ENCODE results near the gene PTPRN2. TPM values are rescaled to one million over a fixed set of nuclear protein-coding genes. Genes with fewer than 3 reads are reported as not detected.

PTPRN2 gene
- total and polyA plus RNA-seq, 2 donors (not counting 3 experiments of a cell fraction or from before 2014, with no cell fraction given) = 0.62 to 0.88 TPM

GRCh38 chr7:158383665-158384064 lies 204.0 kb downstream of the PTPRN2 start:
- no peak overlapping the region for H3K27ac ChIP-seq (ENCODE audit: insufficient read depth, low read depth, low read length)
- no peak overlapping the region for H3K9ac ChIP-seq (replicated peaks; ENCODE audit: extremely low read depth, insufficient read depth, low read length)
- DNase-seq (ENCODE audit: low read depth, low spot score) = no peak
- intact Hi-C loops (cut with micrococcal nuclease) (no loop called here), dilution Hi-C loops (cut with MboI; ENCODE audit: extremely low pct_ligation_motif_present, low sequenced_read_pairs) (no loop called here)
- no TSS peak for BruUV-seq (replicated peaks)
- FAIRE-seq = no peak
- no peak overlapping the region for H2AFZ ChIP-seq (ENCODE audit: low read depth, low read length)
- no peaks in the 10 kb centered on the region for H3K4me1 ChIP-seq (ENCODE audit: control insufficient read depth, extremely low read depth, insufficient read depth, low read length)
- H3K4me3 ChIP-seq (replicated peaks in 1 of 3; ENCODE audit: insufficient read depth in 1 of 3, low read depth in 1 of 3, low read length in 3 of 3) = no peak overlapping the region
- H3K9me1 ChIP-seq (replicated peaks; ENCODE audit: control insufficient read depth, extremely low read depth, insufficient read depth, low read length) = no peaks in the 10 kb centered on the region
- TF ChIP-seq MAX (IDR thresholded peaks at IDR 0.05; ENCODE audit: insufficient read depth, insufficient read length) (no peak), GATA2 (IDR thresholded peaks at IDR 0.05; ENCODE audit: insufficient read depth, insufficient read length, low read depth, low read length) (no peak), POLR2AphosphoS5 (IDR thresholded peaks at IDR 0.05; ENCODE audit: insufficient read depth, low read depth, low read length) (no peak), EZH2 (IDR thresholded peaks at IDR 0.05; ENCODE audit: borderline replicate concordance, low read depth, low read length, severe bottlenecking) (no peak), JUN (IDR thresholded peaks at IDR 0.05; ENCODE audit: borderline replicate concordance, insufficient read depth, insufficient read length, low read depth) (no peak), CTCF (IDR thresholded peaks at IDR 0.05; ENCODE audit: extremely low read depth in 1 of 2, insufficient read depth in 1 of 2, low read depth in 1 of 2, low read length in 2 of 2) (no peak), FOS (IDR thresholded peaks at IDR 0.05; ENCODE audit: borderline replicate concordance, insufficient read depth, low read length) (no peak), POLR2A (IDR thresholded peaks at IDR 0.05; ENCODE audit: low read depth, low read length) (no peak), MYC (IDR thresholded peaks at IDR 0.05; ENCODE audit: low read depth, low read length) (no peak)
- H3K36me3 ChIP-seq (ENCODE audit: control insufficient read depth in 2 of 2, extremely low read depth in 1 of 2, insufficient read depth in 2 of 2, low read length in 2 of 2) = no peaks in the 10 kb centered on the region
- H3K79me2 ChIP-seq (ENCODE audit: control insufficient read depth, insufficient read depth, low read length) = no peaks in the 10 kb centered on the region
- H3K9me3 ChIP-seq (replicated peaks; ENCODE audit: control insufficient read depth, insufficient read depth, low read length) = peaks cover 4% of the 10 kb centered on the region
- POLR2A ChIA-PET = no interaction called here
- no peak overlapping the region for H3K4me2 ChIP-seq (ENCODE audit: insufficient read depth, low read length)
- no peaks in the 10 kb centered on the region for H3K27me3 ChIP-seq (ENCODE audit: control insufficient read depth in 2 of 2, insufficient read depth in 2 of 2, low read length in 2 of 2)
- no peaks in the 10 kb centered on the region for H4K20me1 ChIP-seq (replicated peaks; ENCODE audit: control insufficient read depth, extremely low read depth, insufficient read depth, low read length)
- CTCF ChIA-PET = no interaction called here

All from endothelial cell of umbilical vein (primary cell).